Testis (tissue), 2 donors: ENCODE results near the gene RSKR.

ENCODE experiments used
- CTCF ChIP-seq, 3 experiments: fragments of 450-650 bp in 2 of 3; fragments of 200-600 bp in 1 of 3; sonication (generic) in 1 of 3; IDR thresholded peaks; one replicate each; pipeline ENCODE4 v1.5.1; 2016 to 2019; ENCODE audit warnings: antibody characterized with exemption in 3 of 3, mild to moderate bottlenecking in 2 of 3, moderate library complexity in 1 of 3
- POLR2A ChIP-seq: fragments of 450-650 bp; IDR thresholded peaks from one replicate; pipeline ENCODE4 v1.6.1; 2017; ENCODE audit warnings: antibody characterized with exemption, mild to moderate bottlenecking, moderate library complexity

- TF ChIP-seq POLR2A (no peak), CTCF (IDR thresholded peaks at IDR 0.05) (no peak)
Observed at GRCh38 chr17:28646039-28646754, 32.2 kb upstream of the RSKR start.
